Measurements from ENCODE around the gene CLPTM1L. TPM values are rescaled to one million over a fixed set of nuclear protein-coding genes. Genes with fewer than 3 reads are reported as not detected.
A peak's percentile ranks its signal among the peaks of the same experiment; 100 is the strongest.

The CLPTM1L gene
- total RNA-seq, 4 donors from 2014 or later, result 62.6 to 132 (median 93.5) TPM

- DNase-seq (ENCODE audit: low spot score in 2 of 2), result peak in 1 of 2 donors; percentile 33
- H3K9me3 ChIP-seq, result no peaks in the 10 kb centered on the region
- no peak overlapping the region for H3K4me3 ChIP-seq
- H3K27me3 ChIP-seq, result peaks cover 16% of the 10 kb centered on the region
- 71% methylated on average over 7 of the region's 7 CpGs for WGBS
- no peak overlapping the region for H3K27ac ChIP-seq
- H3K36me3 ChIP-seq, result no peaks in the 10 kb centered on the region
- peaks cover 12% of the 10 kb centered on the region for H3K4me1 ChIP-seq
- TF ChIP-seq POLR2AphosphoS5 (IDR thresholded peaks at IDR 0.05) (no peak), CTCF (IDR thresholded peaks at IDR 0.05) (no peak), EP300 (IDR thresholded peaks at IDR 0.05) (no peak)
Measured at GRCh38 chr5:1312206-1312605, 32.7 kb downstream of the CLPTM1L start.

GRCh38 chr5:1311439-1312055 is 33.4 kb downstream of the CLPTM1L start:
- H3K9me3 ChIP-seq, result no peaks in the 10 kb centered on the region
- no peak overlapping the region for H3K27ac ChIP-seq
- TF ChIP-seq POLR2A (IDR thresholded peaks at IDR 0.05), result no peak
- no peak for TF ChIP-seq CTCF (IDR thresholded peaks at IDR 0.05)
- no peak for TF ChIP-seq EP300 (IDR thresholded peaks at IDR 0.05)
- TF ChIP-seq POLR2AphosphoS5 (IDR thresholded peaks at IDR 0.05), result no peak
- no peak overlapping the region for H3K4me3 ChIP-seq
- 84% methylated on average over 7 of the region's 15 CpGs for WGBS
- peaks cover 11% of the 10 kb centered on the region for H3K4me1 ChIP-seq
- H3K36me3 ChIP-seq, result no peaks in the 10 kb centered on the region
- H3K27me3 ChIP-seq, result peaks cover 16% of the 10 kb centered on the region
- DNase-seq (ENCODE audit: low spot score in 2 of 2), result peak in 1 of 2 donors; percentile 40

GRCh38 chr5:1310118-1310517 is 34.8 kb downstream of the CLPTM1L start:
- no peak overlapping the region for H3K4me3 ChIP-seq
- peaks cover 16% of the 10 kb centered on the region for H3K27me3 ChIP-seq
- no peak overlapping the region for H3K27ac ChIP-seq
- DNase-seq (ENCODE audit: low spot score in 2 of 2), result no peak
- no peaks in the 10 kb centered on the region for H3K9me3 ChIP-seq
- no peaks in the 10 kb centered on the region for H3K4me1 ChIP-seq
- TF ChIP-seq EP300 (IDR thresholded peaks at IDR 0.05), result no peak
- 92% methylated on average over 7 of the region's 7 CpGs for WGBS
- no peaks in the 10 kb centered on the region for H3K36me3 ChIP-seq

GRCh38 chr5:1304033-1304432 is 40.9 kb downstream of the CLPTM1L start:
- no peaks in the 10 kb centered on the region for H3K36me3 ChIP-seq
- no peak for DNase-seq (ENCODE audit: low spot score in 2 of 2)
- H3K27me3 ChIP-seq, result peaks cover 3% of the 10 kb centered on the region
- H3K4me1 ChIP-seq, result no peaks in the 10 kb centered on the region
- H3K27ac ChIP-seq, result no peak overlapping the region
- WGBS, result 68% methylated on average over 2 of the region's 2 CpGs
- no peak overlapping the region for H3K4me3 ChIP-seq
- TF ChIP-seq POLR2A (IDR thresholded peaks at IDR 0.05), result no peak
- TF ChIP-seq EP300 (IDR thresholded peaks at IDR 0.05), result no peak
- no peak for TF ChIP-seq POLR2AphosphoS5 (IDR thresholded peaks at IDR 0.05)
- no peak for TF ChIP-seq CTCF (IDR thresholded peaks at IDR 0.05)
- no peaks in the 10 kb centered on the region for H3K9me3 ChIP-seq

- H3K27me3 ChIP-seq, result peaks cover 8% of the 10 kb centered on the region
- no peak overlapping the region for H3K27ac ChIP-seq
- H3K4me3 ChIP-seq, result no peak overlapping the region
- no peaks in the 10 kb centered on the region for H3K9me3 ChIP-seq
- no peak for TF ChIP-seq CTCF (IDR thresholded peaks at IDR 0.05)
- TF ChIP-seq POLR2AphosphoS5 (IDR thresholded peaks at IDR 0.05), result no peak
- TF ChIP-seq EP300 (IDR thresholded peaks at IDR 0.05), result no peak
- no peak for TF ChIP-seq POLR2A (IDR thresholded peaks at IDR 0.05)
- H3K4me1 ChIP-seq, result no peaks in the 10 kb centered on the region
- WGBS, result 86% methylated on average over 2 of the region's 2 CpGs
- no peaks in the 10 kb centered on the region for H3K36me3 ChIP-seq
- DNase-seq (ENCODE audit: low spot score in 2 of 2), result no peak
Measured at GRCh38 chr5:1302258-1302657, 42.6 kb downstream of the CLPTM1L start.

Measured in suprapubic skin (tissue), 4 donors.